ENCODE data around the gene FCAMR. TPM values are rescaled to one million over a fixed set of nuclear protein-coding genes. Genes with fewer than 3 reads are reported as not detected.

The FCAMR gene
- not detected in 5 replicates for total RNA-seq (2022; extraction: Qiagen RNA extraction; ENCODE audit: low read depth)

DNA sequence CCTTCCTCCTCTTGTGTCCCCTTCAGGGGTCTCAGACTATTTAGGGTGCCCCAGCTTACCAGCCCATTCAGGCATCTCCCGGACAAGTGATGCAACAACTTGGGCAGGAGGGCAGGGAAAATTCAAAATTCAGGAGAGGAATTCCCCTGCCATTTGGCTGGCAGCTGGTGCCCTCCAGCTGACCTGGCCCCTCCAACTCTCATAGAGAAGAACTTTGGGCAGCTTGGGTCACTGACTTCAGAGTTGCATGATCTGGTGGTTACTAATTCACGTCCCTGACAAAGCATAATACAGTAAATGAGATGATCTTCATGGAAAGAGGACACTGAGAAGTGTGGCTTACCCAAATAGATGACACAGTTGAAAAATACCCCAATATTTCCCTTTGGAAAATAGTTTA lies at the start of gene FCAMR:
FCAMR (minus strand) TSS at position 15 of the 400 bp plus-strand sequence. CDS start 335 bp downstream, outside the sequence.

GRCh38 chr1:206946261-206946660 lies 24.0 kb downstream of the FCAMR start, which contains the start of gene PIGR:
PIGR (minus strand) TSS chr1:206946466; CDS start chr1:206940531, 5,935 bp downstream.

GRCh38 chr1:206921772-206922265 lies 48.4 kb downstream of the FCAMR start, which contains the start of gene FCMR:
FCMR (minus strand) TSS chr1:206921941; CDS start chr1:206921854, 87 bp downstream.

Other genes starting within 250 kb of the FCAMR start
- gene IL19, start 199.7 kb downstream of the FCAMR start, total RNA-seq (2022; extraction: Qiagen RNA extraction; ENCODE audit: low read depth): not detected in 5 replicates
- not detected in 5 replicates for gene IL10, start 198.0 kb downstream of the FCAMR start, total RNA-seq (2022; extraction: Qiagen RNA extraction; ENCODE audit: low read depth)
- gene IL20, start 104.8 kb downstream of the FCAMR start, total RNA-seq (2022; extraction: Qiagen RNA extraction; ENCODE audit: low read depth): not detected in 5 replicates
- 0.25 to 0.60 TPM (median 0.31 TPM) in 5 replicates for gene IL24, start 73.0 kb downstream of the FCAMR start, total RNA-seq (2022; extraction: Qiagen RNA extraction; ENCODE audit: low read depth)
- 3.3 to 6.4 TPM (median 4.4 TPM) in 5 replicates for gene FCMR, start 48.5 kb downstream of the FCAMR start, total RNA-seq (2022; extraction: Qiagen RNA extraction; ENCODE audit: low read depth)
- gene PIGR, start 24.0 kb downstream of the FCAMR start, total RNA-seq (2022; extraction: Qiagen RNA extraction; ENCODE audit: low read depth): not detected in 5 replicates
- gene C1orf116, start 62.3 kb upstream of the FCAMR start, total RNA-seq (2022; extraction: Qiagen RNA extraction; ENCODE audit: low read depth): 4.0 to 5.3 TPM (median 4.9 TPM) in 5 replicates
- 4.7 to 8.3 TPM (median 6.9 TPM) in 5 replicates for gene YOD1, start 80.7 kb upstream of the FCAMR start, total RNA-seq (2022; extraction: Qiagen RNA extraction; ENCODE audit: low read depth)
- 4.2 to 6.5 TPM (median 5.9 TPM) in 5 replicates for gene PFKFB2, start 82.8 kb upstream of the FCAMR start, total RNA-seq (2022; extraction: Qiagen RNA extraction; ENCODE audit: low read depth)
- gene C4BPB, start 118.4 kb upstream of the FCAMR start, total RNA-seq (2022; extraction: Qiagen RNA extraction; ENCODE audit: low read depth): 1.1 to 2.2 TPM (median 1.7 TPM) in 5 replicates
- gene C4BPA, start 133.8 kb upstream of the FCAMR start, total RNA-seq (2022; extraction: Qiagen RNA extraction; ENCODE audit: low read depth): 0.46 to 0.77 TPM (median 0.54 TPM) in 5 replicates

All from A549 treated with GW870086 at 1 μM for 4 hours (cell line).